Natural killer cell treated with Interleukin-12 subunit alpha and Interleukin-12 subunit beta and Interleukin-15 and Interleukin-18, amount 100 ng/mL, for 72 hours (primary cell): Measurements from ENCODE around the gene ATG9A. TPM values are rescaled to one million over a fixed set of nuclear protein-coding genes. Genes with fewer than 3 reads are reported as not detected.
A peak's percentile ranks its signal among the peaks of the same experiment; 100 is the strongest.

ENCODE experiments used
- ATAC-seq, 2 donors: fragments of 150-1000 bp; cut with Tn5 transposase in 1 of 2; sonication (Bioruptor Pico), chemical (Tn5 transposase) in 1 of 2; 2 replicates each; pipeline ENCODE4 v1.10.0; 2021
- DNase-seq: peaks from one replicate; pipeline ENCODE4 v3.0.0; 2022; ENCODE audit warnings: low spot score
- H3K27ac Mint-ChIP-seq, 2 donors: 1 replicate in 1 of 2; 2 replicates in 1 of 2; pipeline ENCODE4 v1.8.0; 2022; ENCODE audit warnings: mixed read lengths in 2 of 2, mild to moderate bottlenecking in 1 of 2, moderate library complexity in 1 of 2
- H3K27me3 Mint-ChIP-seq, 2 donors: 1 replicate in 1 of 2; 2 replicates in 1 of 2; pipeline ENCODE4 v1.8.0; 2022; ENCODE audit warnings: mixed read lengths in 2 of 2
- H3K36me3 Mint-ChIP-seq: one replicate; pipeline ENCODE4 v1.8.0; 2022; ENCODE audit warnings: mixed read lengths
- H3K4me1 Mint-ChIP-seq, 2 donors: 1 replicate in 1 of 2; 2 replicates in 1 of 2; pipeline ENCODE4 v1.8.0; 2022; ENCODE audit warnings: low read depth in 2 of 2, mixed read lengths in 2 of 2, mild to moderate bottlenecking in 1 of 2
- H3K4me3 Mint-ChIP-seq: one replicate; pipeline ENCODE4 v1.8.0; 2022; ENCODE audit warnings: mixed read lengths
- H3K9me3 Mint-ChIP-seq: 2 replicates; pipeline ENCODE4 v1.8.0; 2022; ENCODE audit warnings: mixed read lengths
- total RNA-seq, 2 donors: library from RNA; stranded (reverse); gene quantifications; one replicate each; pipeline ENCODE4 v1.2.3, GENCODE V29; 2022

ATG9A gene
- total RNA-seq, 2 donors from 2014 or later = 43.0 to 52.7 TPM

GRCh38 chr2:219199470-219200211, 29.8 kb downstream of the ATG9A start:
- H3K36me3 Mint-ChIP-seq = no peaks in the 10 kb centered on the region
- DNase-seq (no peak), ATAC-seq (peak in 1 of 2 donors; percentile 32)
- H3K27me3 Mint-ChIP-seq = peaks cover 3 to 8% of the 10 kb centered on the region in 2 donors
- H3K4me1 Mint-ChIP-seq = peaks cover 8 to 12% of the 10 kb centered on the region in 2 donors
- no peak overlapping the region for H3K4me3 Mint-ChIP-seq
- H3K27ac Mint-ChIP-seq = peak overlapping the region in 1 of 2 donors; percentile 81
- no peaks in the 10 kb centered on the region for H3K9me3 Mint-ChIP-seq

GRCh38 chr2:219198974-219199373, 30.5 kb downstream of the ATG9A start:
- no peak overlapping the region for H3K4me3 Mint-ChIP-seq
- peaks cover 3 to 8% of the 10 kb centered on the region in 2 donors for H3K27me3 Mint-ChIP-seq
- no peaks in the 10 kb centered on the region for H3K36me3 Mint-ChIP-seq
- ATAC-seq = no peak
- DNase-seq = no peak
- no peak overlapping the region for H3K27ac Mint-ChIP-seq
- H3K9me3 Mint-ChIP-seq = no peaks in the 10 kb centered on the region
- H3K4me1 Mint-ChIP-seq = peaks cover 8 to 12% of the 10 kb centered on the region in 2 donors

DNA sequence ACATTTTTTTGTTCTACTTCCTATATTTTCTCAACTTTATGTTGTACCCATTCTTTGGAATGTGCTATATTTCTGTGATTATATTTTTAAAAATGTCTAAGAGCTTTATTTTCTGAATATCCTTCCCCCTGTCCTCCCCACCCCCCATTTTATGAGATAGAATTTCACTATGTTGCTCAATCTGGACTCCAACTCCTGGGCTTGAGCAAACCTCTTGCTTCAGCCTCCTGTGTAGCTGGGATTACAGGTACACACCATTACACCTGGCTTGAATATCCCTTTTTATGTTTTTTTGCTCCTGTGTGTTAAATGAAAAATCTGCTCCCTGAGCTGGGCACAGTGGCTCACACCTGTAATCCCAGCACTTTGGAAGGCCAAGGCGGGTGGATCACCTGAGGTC, 32.0 kb downstream of the ATG9A start:
- ATAC-seq (no peak), DNase-seq (no peak)
- H3K27ac Mint-ChIP-seq = no peak overlapping the region
- H3K4me1 Mint-ChIP-seq = peaks cover 8 to 12% of the 10 kb centered on the region in 2 donors
- peaks cover 3 to 8% of the 10 kb centered on the region in 2 donors for H3K27me3 Mint-ChIP-seq
- no peaks in the 10 kb centered on the region for H3K9me3 Mint-ChIP-seq
- no peaks in the 10 kb centered on the region for H3K36me3 Mint-ChIP-seq
- H3K4me3 Mint-ChIP-seq = no peak overlapping the region

- Mint-ChIP-seq H3K36me3 (no peaks in the 10 kb centered on the region), H3K27ac (peak overlapping the region; percentile 40 to 47), H3K9me3 (no peaks in the 10 kb centered on the region), H3K27me3 (no peaks in the 10 kb centered on the region), H3K4me1 (peaks cover 16 to 19% of the 10 kb centered on the region in 2 donors), H3K4me3 (peak overlapping the region; percentile 55)
- ATAC-seq (peak; percentile 73 to 84), DNase-seq (no peak)
These were observed 42.5 kb downstream of the ATG9A start for GRCh38 chr2:219186754-219187456.

GRCh38 chr2:219184121-219184520, 45.3 kb downstream of the ATG9A start:
- peak overlapping the region in 1 of 2 donors; percentile 37 for H3K27ac Mint-ChIP-seq
- no peak for DNase-seq
- no peak overlapping the region for H3K4me3 Mint-ChIP-seq
- H3K4me1 Mint-ChIP-seq = peaks cover 33 to 37% of the 10 kb centered on the region in 2 donors
- no peaks in the 10 kb centered on the region for H3K27me3 Mint-ChIP-seq
- ATAC-seq = no peak
- no peaks in the 10 kb centered on the region for H3K9me3 Mint-ChIP-seq
- H3K36me3 Mint-ChIP-seq = peaks cover 8% of the 10 kb centered on the region

DNA sequence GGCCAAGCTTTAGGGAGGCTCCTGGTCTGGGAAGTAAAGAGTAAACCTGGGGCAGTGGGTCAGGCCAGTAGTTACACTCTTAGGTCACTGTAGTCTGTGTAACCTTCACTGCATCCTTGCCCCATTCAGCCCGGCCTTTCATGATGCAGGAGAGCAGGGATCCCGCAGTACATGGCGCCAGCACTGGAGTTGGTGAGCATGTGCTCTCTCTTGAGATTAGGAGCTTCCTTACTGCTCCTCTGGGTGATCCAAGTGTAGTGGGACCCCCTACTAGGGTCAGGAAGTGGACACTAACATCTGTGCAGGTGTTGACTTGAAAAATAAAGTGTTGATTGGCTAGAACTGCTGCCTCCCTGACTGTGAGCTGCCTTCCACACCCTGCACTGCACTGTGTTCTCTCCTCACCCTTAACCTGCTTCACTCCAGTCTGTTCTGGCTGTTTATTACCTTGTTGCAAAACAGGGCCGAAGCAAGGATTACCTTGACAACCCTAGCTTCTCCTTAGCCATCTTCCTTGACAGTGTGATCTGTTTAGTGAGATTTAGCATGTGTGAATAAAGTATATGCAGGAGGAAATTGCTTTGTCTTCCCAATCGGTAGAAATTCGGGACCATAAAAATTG, 46.2 kb downstream of the ATG9A start:
- Mint-ChIP-seq H3K4me1 (peaks cover 39 to 43% of the 10 kb centered on the region in 2 donors), H3K27ac (peak overlapping the region; percentile 37 to 65), H3K27me3 (no peaks in the 10 kb centered on the region), H3K4me3 (no peak overlapping the region), H3K36me3 (peaks cover 8% of the 10 kb centered on the region), H3K9me3 (no peaks in the 10 kb centered on the region)
- no peak for DNase-seq
- no peak for ATAC-seq

DNA sequence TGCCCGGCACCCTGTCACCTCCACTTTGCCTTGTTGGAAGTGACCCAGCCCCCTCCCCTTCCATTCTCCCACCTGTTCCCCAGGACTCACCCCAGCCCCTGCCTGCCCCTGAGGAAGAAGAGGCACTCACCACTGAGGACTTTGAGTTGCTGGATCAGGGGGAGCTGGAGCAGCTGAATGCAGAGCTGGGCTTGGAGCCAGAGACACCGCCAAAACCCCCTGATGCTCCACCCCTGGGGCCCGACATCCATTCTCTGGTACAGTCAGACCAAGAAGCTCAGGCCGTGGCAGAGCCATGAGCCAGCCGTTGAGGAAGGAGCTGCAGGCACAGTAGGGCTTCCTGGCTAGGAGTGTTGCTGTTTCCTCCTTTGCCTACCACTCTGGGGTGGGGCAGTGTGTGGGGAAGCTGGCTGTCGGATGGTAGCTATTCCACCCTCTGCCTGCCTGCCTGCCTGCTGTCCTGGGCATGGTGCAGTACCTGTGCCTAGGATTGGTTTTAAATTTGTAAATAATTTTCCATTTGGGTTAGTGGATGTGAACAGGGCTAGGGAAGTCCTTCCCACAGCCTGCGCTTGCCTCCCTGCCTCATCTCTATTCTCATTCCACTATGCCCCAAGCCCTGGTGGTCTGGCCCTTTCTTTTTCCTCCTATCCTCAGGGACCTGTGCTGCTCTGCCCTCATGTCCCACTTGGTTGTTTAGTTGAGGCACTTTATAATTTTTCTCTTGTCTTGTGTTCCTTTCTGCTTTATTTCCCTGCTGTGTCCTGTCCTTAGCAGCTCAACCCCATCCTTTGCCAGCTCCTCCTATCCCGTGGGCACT, 46.9 kb downstream of the ATG9A start:
- Mint-ChIP-seq H3K4me1 (peaks cover 41 to 45% of the 10 kb centered on the region in 2 donors), H3K4me3 (no peak overlapping the region), H3K27me3 (no peaks in the 10 kb centered on the region)

GRCh38 chr2:219181531-219181930, 47.9 kb downstream of the ATG9A start:
- H3K9me3 Mint-ChIP-seq = no peaks in the 10 kb centered on the region
- peak overlapping the region in 1 of 2 donors; percentile 56 for H3K27ac Mint-ChIP-seq
- DNase-seq (peak; percentile 38), ATAC-seq (no peak)
- no peaks in the 10 kb centered on the region for H3K27me3 Mint-ChIP-seq
- H3K4me1 Mint-ChIP-seq = peaks cover 40 to 44% of the 10 kb centered on the region in 2 donors
- peaks cover 8% of the 10 kb centered on the region for H3K36me3 Mint-ChIP-seq
- H3K4me3 Mint-ChIP-seq = no peak overlapping the region

More for the DNA sequence above, 46.9 kb downstream of the ATG9A start:
- DNase-seq (peak; percentile 47), ATAC-seq (no peak)
- Mint-ChIP-seq H3K36me3 (peaks cover 8% of the 10 kb centered on the region), H3K27ac (peak overlapping the region; percentile 56 to 65), H3K9me3 (no peaks in the 10 kb centered on the region)

DNA sequence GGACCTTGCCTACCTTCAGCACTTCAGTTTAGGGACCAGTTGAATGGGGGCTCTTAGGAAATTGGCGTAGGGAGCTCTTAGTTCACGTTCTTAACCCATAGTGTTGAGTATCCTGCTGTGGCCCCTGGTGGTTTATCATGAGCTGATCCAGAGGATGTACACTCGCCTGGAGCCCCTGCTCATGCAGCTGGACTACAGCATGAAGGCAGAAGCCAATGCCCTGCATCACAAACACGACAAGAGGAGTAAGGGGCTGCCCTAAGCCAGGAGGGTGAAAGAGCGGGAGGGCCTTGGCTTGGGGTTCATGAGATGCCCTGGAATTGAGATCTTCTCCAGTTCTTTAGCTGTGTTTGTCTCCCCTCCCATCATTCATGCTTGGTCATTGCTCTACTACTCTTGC, 48.5 kb downstream of the ATG9A start:
- DNase-seq (no peak), ATAC-seq (no peak)
- Mint-ChIP-seq H3K4me1 (peaks cover 42 to 44% of the 10 kb centered on the region in 2 donors), H3K9me3 (no peaks in the 10 kb centered on the region), H3K27me3 (no peaks in the 10 kb centered on the region), H3K4me3 (peak overlapping the region; percentile 20), H3K36me3 (peaks cover 8% of the 10 kb centered on the region), H3K27ac (peak overlapping the region in 1 of 2 donors; percentile 45)

DNA sequence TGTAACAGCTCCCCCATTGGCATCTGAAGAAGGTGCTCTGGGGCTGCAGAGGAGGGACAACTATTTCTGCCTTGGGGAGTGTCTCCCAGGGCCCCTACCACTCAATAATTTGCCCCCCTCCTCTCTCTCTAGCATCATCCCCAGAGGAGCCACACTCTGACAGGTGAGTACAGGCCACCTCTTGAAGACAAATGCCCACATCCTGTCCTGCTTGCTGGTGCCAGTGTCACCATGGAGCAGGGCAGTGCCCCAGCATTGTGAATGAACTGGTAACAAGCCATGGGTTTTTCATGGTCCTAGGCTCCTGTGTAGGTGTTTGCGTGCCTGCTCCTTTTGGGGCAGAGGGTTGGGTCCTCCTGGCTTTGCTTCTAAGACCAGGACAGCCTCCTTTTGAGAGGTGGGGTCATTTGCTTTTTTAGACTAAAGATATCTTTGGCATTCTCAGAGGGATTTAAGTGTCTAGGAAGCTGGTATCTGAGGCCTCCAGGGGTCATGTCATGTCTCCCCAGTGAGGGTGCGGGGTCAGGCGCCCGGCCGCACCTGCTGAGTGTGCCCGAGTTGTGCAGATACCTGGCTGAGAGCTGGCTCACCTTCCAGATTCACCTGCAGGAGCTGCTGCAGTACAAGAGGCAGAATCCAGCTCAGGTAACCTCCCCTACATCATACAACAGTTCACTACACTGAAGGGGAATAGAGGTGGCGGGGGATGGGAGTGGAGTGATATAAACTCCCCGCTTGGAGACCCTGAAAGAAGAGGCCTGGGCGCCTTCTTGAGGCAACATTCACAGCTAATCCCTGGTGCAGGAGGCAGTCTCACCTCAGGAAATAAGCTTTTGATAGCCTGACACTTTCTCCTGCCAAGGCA, 49.6 kb downstream of the ATG9A start:
- peak overlapping the region in 1 of 2 donors; percentile 99 for H3K27ac Mint-ChIP-seq
- H3K27me3 Mint-ChIP-seq = no peaks in the 10 kb centered on the region
- H3K9me3 Mint-ChIP-seq = no peaks in the 10 kb centered on the region
- H3K4me1 Mint-ChIP-seq = peaks cover 43 to 52% of the 10 kb centered on the region in 2 donors
- peaks cover 8% of the 10 kb centered on the region for H3K36me3 Mint-ChIP-seq
- DNase-seq = no peak
- no peak for ATAC-seq
- peak overlapping the region; percentile 88 for H3K4me3 Mint-ChIP-seq

DNA sequence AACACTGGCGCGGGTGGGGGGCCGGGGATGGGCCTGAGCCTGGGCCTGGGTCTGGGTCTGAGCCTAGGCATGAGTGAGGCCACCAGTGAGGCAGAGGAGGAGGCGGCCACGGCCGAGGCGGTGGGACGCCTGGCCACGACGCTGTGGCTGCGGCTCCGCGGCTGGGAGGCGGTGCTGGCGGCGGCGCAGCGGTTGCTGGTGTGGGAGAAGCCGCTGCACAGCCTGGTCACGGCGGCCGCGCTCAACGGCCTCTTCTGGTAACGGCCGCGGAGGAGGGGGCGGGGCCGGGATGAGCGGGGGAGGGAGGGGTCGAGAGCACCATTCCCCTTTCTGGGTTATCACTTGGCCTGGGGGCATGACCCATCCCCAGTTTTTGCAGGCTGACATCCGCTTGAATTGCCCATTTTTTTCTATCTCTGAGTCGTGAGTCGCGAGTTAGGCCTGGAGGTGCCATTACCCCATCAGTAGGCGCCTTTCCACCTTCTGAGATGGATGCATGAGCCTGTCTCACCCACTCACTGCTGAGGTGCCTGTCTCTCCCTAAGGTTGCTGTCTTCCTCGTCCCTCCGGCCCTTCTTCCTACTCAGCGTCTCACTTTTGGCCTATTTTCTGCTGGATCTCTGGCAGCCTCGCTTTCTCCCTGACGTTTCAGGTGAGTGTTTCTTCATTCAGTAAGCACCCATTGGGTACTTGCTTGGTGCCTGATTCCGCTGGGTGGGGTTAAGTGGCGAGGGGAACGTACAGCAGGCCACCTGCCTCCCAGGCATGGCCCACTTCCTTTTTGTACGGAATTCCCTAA, 50.9 kb downstream of the ATG9A start:
- peaks cover 52 to 62% of the 10 kb centered on the region in 2 donors for H3K4me1 Mint-ChIP-seq
- DNase-seq = no peak
- H3K27me3 Mint-ChIP-seq = no peaks in the 10 kb centered on the region
- no peaks in the 10 kb centered on the region for H3K9me3 Mint-ChIP-seq
- peak in 1 of 2 donors; percentile 4 for ATAC-seq
- H3K4me3 Mint-ChIP-seq = peak overlapping the region; percentile 88
- peak overlapping the region; percentile 85 to 99 for H3K27ac Mint-ChIP-seq
- peaks cover 16% of the 10 kb centered on the region for H3K36me3 Mint-ChIP-seq
